ENCODE results near the gene MCM3AP.

The MCM3AP gene

GRCh38 chr21:46199436-46200373, 85.7 kb downstream of the MCM3AP start:
- DNase-seq: no peak

GRCh38 chr21:46196733-46197132, 88.7 kb downstream of the MCM3AP start:
- DNase-seq: no peak

DNA sequence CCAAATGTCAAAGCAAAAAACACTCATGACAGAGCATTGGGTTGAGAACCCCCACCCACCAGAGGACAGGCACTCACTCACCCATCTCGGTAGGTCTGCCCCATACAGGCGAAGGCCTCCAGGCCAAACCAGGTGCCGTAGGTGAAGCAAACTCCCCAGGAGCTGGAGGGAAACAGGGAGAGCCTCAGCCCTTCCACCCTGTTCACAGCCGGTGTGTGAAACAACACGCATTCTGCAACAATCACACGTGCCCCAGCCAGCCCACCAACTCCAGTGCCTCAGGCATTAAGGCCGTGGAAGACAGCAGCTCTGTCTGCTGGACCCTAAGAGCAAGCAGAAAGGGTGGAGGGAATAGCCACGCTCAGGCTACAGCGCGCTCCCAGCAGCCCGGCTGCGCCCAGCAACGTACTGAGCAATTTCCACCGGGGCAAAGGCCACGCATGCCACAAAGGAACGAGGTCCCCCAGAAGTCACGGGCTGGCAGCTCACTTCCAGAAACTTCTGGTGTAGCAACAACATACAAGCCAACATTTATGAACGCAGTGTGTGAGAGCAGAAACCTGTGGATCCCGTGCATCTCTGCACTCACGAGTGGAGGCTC, 89.7 kb downstream of the MCM3AP start:
- DNase-seq: no peak

DNA sequence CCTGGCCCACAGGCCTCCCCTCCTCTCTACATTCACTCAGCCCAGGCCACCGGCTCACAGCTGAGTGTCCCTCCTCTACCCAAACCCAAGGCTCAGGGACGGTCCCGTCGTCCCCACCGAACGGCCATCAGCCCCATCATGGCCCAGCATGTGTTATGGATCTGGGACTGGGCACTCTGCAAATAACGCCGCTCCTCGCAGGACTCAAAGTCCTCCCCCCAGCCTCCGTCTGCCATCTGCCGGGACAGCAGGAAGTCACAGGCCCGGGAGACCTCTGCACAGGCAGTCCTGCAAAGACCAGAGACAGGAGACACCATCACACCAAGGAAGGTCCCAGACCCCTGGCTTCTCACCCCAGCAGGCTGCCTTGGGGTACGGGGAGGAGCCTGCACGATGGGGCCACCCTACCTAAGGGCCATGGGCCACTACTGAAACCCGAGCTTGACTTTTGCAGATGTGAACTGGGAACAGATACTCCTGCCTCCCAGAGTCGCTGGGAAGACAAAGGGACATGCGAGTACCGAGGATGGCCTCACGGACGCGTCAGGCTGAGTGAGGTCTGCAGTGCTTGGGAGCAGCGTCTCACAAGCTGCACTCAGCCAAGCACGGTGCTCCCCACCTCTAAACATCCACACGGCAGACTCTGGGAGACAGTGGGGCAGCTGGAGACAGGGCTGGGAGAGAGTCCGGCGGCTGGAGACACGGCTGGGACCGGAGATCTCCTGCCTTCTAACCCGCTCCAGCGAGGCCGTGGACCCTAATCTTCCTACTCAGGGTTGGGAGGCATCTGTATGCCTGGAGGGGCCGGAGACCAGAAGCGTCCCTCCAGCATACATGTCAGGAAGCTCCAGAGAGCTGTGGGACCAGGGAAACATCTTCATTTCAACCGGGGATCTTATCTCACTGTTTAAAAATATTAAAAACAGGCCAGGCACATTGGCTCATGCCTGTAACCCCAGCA, 90.8 kb downstream of the MCM3AP start:
- no peak for DNase-seq

GRCh38 chr21:46193829-46194373, 91.5 kb downstream of the MCM3AP start:
- DNase-seq: no peak

DNA sequence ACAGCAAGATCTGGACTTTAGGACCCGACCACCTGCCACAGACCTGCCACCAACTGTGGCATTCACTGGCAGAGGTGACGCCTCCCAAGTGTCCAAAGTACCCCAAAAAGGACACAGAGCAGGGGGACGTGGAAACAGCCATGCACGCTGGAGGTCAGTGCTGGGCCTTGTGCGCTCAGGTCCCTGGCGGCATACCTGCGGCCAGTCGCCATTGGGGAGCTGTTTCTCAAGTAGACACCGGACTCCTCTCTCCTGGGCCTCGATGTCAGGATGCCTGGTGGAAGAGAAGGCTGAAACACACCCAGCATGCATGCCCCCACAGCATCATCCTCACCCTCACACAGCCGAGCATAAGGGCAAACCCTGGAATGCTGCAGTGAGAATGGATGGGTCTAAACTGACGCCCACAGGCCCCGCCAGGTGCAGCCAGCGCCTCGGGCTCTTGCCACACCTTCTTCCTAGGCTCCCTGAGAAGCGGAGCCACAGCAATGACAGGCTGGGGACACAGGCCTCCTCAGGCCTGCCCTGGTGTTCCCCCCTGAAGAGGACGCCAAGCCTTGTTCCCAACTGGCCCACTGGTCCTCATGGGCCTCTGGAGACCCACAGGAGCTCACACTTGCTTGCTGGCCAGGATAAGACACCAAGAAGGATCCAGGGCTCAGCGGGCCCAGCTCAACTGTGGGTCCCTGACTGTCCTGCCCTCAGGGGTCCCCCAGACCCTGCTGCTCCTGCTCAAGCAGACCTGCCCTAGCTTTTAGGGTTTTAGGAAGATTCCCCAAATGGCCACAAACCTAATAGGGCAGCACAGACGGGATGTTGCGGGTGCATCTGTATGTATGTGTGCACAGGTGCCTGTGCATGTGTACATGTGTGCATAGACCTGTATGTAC, 93.5 kb downstream of the MCM3AP start:
- no peak for DNase-seq

- no peak for DNase-seq
These were observed 94.1 kb downstream of the MCM3AP start for GRCh38 chr21:46191257-46191685.

DNA sequence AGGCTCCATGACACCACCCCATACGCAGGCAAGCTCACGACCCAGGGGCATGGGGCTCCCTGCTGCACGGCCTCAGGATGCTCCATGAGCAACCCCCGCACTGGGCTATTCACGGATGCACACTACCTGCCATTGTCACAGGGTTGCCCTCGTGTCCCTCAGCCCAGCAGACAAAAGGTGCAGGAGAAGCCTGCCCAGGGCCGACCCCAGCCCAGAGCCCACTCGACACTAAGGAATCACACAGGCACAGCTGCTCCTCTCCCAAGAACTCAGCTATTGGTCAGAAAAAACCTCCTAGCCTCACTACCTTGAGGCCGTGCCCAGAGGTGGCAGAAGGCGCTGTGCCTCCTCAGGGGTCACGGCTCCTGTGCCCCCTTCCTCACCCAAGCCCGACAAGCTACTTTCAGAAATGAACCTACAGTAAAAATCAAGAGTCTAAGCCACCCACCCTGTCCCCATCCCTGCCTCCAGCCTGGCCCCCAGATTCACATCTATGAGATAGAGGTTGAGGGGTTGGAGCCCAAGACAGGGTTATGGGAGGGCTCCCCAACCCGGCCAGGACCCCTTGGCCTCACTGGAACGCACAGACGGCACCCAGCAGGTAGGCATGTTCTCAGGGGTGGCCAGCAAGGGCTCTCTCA, 94.8 kb downstream of the MCM3AP start:
- no peak for DNase-seq

DNA sequence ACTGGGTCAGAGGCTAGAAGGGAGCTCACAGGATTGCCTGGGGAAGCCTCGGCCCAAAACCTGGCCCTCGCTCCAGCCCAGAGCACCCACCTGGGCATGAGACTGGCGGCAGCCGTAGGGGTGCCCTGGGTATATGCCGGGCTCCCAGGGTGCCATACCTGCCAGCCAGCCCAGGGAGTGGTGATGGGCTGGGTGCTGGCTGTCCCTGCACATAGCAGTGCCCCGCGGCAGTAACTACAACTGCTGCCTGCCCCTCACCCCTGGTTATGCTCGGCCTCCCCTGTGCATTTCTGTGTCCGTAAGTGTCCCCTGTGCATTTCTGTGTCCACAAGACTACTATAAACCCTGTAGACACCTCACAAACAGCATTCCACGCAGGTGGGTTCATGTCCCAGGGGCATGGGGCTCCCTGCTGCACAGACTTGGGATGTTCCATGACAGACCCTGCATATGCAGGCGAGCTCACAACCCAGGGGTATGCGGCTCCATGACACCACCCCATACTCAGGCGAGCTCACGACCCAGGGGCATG, 95.4 kb downstream of the MCM3AP start:
- DNase-seq: no peak

- no peak for DNase-seq
These were observed 96.0 kb downstream of the MCM3AP start for GRCh38 chr21:46189213-46189958.

GRCh38 chr21:46188226-46189212, 96.9 kb downstream of the MCM3AP start:
- DNase-seq: no peak

- no peak for DNase-seq
These were observed 97.6 kb downstream of the MCM3AP start for GRCh38 chr21:46187814-46188213.

DNA sequence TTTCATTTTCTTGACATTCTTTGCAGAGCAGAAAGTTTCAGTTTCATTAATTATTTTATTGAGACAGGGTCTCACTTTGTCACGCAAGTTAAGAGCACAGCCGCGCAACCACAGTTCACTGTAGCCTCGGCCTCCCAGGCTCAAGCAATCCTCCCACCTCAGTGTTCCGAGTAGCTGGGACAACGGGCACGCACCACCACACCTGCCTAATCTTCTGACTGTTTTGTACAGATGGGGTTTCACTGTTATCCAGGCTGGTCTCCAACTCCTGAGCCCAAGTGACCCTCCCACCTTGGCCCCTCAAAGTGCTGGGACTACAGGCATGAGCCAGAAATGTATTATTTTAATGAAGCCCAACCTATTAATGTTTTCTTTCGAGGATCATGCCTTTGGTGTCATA, 98.2 kb downstream of the MCM3AP start:
- no peak for DNase-seq

DNA sequence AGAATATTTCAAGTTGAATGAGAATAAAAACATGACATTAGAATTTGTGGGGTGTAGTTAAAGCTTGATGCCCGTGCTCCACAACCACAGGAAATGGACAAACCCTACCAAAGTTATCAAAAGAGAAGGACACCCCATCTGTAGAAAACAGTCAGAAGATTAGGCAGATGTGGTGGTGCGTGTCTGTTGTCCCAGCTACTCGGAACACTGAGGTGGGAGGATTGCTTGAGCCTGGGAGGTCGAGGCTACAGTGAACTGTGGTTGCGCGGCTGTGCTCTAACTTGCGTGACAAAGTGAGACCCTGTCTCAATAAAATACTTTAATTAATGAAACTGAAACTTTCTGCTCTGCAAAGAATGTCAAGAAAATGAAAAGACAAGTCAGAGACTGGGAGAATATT, 99.7 kb downstream of the MCM3AP start:
- DNase-seq: no peak
